Stimulated activated CD4-positive, alpha-beta T cell treated with anti-CD3 and anti-CD28 coated beads, Interleukin-2, amount 100 ng/mL, for 4 hours (primary cell): ENCODE results near the gene CFAP68.
"Not testable (repeated sequence)": the region's sequence is repeated elsewhere in the genome, so short reads cannot be mapped to it uniquely, and the experiment has no call there.

Experiments used
- DNase-seq: peaks from one replicate; pipeline ENCODE4 v3.0.0-alpha.2; 2020; ENCODE audit warnings: low read depth

The CFAP68 gene

DNA sequence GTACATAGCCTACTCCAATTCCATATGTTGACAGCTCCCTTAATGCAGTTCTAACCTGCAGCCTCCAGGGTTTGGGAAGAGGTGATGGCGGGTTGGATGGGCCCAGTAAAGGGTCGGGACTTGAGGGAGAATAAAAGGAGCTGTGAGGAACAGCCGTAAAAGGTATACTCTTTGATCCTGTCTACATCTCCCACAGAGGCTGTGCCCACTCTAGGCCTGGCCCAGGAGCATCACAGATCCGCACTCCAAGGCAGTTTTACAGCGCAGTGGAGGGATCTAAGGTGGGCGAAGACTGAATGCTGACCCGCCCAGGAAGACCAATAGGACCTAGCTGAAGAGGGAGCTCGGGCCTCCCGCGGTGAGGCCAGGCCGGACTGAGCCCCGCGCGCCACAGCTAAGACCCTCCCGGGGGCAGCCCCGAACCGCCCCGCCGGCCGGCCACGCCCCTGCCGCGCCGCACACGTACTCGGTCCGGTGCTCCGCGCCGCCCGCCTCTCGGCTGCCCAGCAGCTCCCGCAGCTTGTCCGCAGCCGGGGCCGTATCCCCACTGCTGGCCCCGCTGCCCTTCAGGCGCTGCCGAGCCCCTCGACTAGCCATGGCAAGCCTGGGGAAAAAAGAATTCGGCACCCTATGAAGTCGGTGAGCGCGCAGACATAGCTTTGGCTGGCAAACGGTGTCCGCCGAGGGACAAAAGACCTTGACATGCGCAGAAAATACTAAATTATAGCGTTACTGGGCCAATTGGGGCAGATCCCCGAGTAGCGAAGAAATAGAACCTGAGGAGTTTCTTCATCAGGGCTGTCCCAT lies 8.3 kb upstream of the CFAP68 start, which contains the start of gene ALG9:
TSS of gene ALG9 (minus strand) at position 696 of the 807 bp plus-strand sequence. CDS start at position 597, 99 bp downstream.
- DNase-seq, result peak; percentile 76

DNA sequence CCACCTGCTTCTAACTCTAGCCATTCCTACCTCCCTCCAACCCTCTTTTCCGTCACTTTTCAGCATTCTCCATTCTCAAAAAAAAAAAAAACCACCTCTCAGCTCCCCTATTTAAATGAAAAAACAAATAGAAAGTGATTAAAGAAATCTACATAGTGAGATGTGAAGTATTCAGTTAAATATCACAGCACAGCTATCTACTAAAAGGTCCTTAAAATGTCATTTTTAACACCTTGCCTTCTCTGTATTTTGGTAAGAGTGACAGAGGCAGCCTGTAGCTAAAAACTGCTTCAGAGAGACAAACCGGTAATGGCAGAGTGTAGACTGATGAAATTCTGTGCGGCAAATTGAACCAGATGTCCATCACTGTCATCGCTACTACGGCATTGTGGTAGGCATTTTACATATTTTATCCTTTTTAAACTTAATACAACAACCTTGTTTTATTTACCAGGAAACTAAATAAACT lies 7.6 kb upstream of the CFAP68 start:
- no peak for DNase-seq

DNA sequence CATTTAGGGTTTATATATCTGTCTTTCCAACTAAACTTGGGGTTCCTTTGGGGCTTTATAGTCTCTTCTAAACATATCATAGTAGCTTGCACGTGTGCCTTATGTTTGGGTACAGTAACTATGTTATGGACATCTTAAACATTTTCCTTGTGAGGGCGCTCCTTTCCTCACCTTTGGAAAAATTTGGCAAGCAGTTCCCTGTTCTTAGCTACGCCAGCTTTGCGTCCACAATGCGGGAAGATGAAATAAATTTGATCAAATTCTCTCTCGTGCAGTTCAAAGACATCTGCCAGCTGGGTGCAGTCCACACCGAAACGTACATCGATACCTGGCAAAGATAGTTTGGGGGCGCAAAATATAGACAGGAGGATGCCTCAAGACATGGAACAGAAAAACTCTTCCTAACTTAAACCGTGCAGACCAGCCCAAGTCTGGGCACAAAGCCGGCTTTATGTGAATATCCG lies 924 bp upstream of the CFAP68 start:
- no peak for DNase-seq

DNA sequence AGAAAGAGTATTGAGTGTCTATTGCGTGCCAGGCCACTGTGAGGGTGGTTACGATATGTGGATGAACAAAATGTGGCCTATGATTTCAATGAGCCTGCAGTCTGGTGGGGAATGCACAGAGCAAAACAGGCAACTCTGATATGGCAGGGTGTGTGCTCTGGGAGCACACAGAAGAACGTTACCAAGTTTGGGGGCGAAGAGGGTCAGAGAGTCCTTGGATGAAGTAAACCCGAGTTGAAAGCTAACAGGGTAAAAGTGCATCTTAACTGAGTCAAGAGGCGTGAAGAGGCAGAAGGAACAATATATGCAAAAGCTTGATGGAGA lies 258 bp downstream of the CFAP68 start:
- DNase-seq, result no peak

DNA sequence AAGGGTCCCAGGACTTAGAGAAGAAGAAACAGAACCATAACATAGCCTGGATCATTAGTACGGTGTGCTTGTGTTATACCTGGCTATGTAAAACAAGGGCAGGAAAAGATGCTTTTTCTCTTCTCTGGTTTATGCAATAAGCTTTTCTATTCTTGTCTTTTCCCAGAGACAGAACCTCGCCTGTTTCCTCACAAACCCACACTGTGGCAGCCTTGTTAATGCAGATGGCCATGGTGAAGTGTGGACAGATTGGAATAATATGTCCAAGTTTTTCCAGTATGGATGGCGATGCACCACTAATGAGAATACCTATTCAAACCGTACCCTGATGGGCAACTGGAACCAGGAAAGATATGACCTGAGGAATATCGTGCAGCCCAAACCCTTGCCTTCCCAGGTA lies 2.9 kb downstream of the CFAP68 start:
- no peak for DNase-seq

DNA sequence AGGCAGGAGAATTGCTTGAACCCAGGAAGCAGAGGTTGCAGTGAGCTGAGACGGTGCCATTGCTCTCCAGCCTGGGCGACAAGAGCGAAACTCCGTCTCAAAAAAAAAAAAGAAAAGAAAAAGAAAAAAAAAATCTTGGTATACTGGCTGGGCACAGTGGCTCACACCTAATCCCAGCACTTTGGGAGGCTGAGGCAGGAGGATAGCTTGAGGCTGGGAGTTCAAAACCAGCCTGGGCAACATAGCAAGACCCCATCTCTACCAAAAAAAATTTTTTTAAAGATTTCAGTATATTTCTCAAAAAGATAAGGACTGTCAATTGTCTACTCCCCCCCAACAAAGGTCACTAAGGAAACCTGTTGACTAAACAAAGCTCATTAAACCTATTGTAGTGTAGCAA lies 5.7 kb downstream of the CFAP68 start:
- not testable (repeated sequence) for DNase-seq

DNA sequence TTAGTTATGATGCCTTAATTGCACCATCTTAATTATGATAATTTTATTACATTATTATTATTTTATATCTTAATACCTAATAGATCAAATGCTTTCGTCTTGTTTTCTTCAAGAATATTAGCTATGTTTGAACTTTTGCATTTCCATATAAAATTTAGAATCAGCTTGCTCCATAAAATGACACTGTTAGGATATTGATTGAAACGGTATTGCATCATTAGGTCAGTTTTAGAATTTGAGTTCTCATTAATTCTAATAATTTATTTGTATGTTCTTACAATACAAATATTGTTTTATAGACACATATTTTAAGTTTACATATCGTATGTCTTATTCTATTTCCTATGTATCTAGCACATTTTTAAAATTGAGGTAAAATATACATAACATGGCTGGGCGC lies 6.7 kb downstream of the CFAP68 start:
- no peak for DNase-seq

DNA sequence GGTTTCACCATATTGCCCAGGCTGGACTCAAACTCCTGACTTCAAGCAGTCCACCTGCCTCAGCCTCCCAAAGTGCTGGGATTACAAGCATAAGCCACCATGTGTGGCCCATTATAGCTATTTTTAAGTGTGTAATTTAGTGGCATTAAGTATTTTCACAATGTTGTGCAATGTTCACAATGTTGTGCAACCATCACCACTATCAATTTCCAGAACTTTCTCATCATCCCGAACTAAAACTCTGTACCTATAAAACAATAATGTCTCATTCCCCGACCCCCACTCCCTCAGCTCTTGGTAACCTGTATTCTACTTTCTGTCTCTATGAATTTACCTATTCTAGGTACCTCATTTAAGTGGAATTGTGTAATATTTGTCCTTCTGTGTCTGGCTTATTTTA lies 7.5 kb downstream of the CFAP68 start:
- no peak for DNase-seq

DNA sequence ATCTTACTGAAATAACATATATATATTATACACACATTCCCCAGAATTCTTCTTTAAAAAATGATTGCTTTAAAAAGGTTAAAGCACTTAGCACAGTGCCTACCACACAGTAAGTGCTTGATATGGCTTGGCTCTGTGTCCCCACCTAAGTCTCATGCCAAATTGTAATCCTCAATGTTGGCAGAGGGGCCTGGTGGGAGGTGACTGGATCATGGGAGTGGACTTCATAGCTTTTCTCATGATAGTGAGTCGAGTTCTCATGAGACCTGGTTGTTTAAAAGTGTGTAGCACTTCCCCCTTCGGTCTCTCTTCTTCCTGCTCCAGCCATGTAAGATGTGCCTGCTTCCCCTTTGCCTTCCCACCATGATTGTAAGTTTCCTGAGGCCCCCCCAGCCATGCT lies 26.1 kb downstream of the CFAP68 start:
- DNase-seq, result no peak

DNA sequence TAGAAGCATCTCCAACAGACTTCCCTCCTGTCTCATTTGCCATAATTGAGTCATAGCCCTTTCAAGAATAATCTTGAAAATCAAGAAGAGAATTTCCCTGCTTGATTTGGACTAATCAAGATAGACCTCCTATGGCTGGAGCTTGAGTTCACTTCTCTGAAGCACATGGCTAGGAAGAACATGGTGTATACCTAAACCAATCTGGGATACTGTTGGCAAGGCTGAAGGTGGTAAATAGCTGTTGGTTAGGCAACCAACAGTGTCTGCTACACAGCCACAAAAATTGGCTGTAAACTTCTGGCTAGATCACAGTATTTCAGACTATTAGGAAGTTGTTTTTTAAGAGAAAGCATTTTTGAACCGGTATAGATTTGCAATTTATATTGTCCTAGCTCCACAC lies 27.3 kb downstream of the CFAP68 start:
- DNase-seq, result no peak

DNA sequence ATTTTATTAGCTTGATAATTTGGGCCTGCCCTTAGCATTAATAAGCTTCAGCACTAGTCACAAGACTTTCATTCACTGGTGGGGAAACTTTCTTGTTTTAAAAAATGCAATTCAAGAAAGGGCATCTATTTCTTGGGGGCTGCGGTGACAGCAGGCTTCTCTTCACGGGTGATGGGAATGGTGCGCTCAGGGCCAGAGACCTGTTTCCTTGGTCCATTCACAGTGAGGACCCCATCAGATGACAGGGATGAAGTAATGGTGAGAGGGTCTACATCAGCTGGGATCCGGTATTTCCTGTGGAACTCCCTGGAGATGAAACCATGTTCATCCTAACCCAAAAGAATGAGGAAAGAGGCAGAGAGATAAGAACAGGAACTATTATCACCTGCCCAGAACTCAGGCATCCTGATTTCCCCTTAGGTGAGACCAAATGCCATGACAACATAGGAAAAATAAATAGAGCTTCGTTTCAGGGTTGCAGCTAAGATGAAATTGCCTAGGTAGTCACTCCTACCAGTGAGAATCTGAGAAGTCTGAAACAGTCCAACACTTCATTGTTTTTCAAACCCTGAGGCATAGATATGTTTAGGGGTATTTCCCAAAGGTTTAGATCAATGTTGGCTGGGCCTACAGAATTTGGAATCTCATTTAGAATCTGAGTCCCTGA lies 29.4 kb downstream of the CFAP68 start:
- no peak for DNase-seq

DNA sequence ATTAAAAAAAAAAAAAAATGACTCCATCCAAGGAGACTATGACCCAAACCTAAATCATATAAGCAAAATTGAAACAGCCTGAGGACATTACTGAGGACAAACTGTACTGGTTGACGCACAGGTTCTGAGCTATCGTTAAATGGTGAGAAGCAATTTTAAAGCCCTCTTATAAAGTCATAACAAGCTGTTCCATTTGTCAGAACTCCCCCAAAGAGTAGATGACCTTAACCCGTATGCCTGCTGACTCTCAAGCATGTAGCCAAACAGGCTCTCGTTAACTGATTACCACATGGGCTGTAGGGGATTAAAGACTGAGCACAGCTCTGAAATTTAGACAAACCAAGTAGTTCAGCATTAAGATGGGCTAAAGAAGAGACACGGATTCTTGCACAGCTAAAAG lies 30.0 kb downstream of the CFAP68 start:
- DNase-seq, result no peak

DNA sequence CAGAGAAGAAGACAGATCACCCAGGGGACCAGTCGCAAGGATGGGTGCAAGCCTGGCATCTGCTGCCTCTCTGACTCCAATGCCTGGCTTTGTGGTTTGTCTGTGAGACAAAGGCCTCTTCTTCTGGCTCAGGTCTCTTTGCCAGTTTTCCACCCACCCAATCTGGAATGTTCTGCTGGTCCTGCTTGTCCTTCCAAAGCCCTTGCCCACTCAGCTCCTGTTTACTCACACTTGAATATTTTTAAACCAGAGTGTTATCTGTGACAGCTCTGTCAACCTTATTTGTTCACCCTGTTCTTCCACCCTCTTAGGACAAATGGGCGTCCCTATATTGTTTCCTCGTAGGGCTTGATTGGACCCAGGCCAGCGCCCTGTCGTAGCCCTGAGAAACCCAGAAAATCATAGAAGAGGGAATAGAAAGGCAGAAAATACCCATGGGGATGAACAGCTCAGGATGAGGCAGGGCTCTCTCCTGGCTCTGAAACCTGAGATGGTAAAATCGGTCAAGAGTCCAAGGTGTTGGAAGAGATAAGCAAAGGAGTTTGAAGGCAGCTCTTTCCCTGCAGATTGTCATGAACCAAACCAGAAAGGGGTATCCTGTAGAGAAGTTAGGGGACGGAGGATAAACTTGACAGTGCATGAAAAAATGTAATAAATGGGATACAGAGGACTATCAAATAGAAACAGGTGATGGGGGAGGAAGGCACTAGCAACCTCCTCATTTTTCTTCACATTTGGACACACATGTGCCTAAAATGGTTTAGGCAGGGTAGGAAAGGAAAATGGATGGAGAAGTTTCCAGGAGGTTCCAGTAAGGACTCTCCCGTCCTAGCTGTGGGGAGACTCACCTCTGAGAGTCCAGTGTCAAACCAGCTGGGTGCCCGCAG lies 31.6 kb downstream of the CFAP68 start:
- DNase-seq, result no peak

DNA sequence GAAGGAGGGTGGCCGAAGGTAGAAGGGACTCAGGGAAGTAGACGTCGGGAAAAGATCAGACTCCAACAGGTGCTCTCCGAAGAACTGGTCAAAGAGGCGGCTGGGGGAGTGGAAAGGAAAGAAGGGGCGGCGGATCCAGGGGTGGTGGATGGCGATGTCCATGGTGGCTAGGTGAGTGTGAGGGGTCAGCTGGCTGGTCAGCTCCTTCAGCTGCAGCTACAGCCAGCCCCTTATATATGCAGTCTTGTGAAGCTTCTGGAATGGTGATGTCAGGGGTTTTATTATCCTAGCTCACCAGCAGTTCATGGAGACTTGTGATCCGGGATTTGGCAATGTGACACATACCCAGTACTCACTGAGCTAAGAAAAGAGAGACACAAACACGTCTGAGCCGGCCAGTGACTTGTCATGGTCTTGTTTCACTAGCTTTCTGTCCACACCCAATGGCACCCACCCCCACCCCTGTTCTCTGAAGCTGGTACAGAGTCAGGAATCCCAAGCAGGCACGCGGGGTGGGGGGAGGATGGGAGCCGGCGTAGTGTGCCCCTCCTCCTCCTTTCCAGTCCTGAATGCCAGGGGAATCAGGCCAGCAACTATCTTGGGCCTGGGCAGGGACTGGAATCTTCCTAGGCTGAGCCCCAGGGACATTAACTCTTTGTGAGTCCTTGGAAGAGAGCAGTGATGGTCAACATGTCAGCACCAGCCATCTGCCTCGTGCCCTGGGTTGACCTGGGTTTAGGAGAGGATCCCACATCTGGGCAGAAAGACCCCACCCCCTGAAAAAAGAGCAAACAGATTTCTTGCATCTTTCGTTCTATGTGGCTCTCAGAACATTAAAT lies 32.4 kb downstream of the CFAP68 start, which contains the start of gene CRYAB:
TSS of gene CRYAB (minus strand) at position 208 of the 839 bp plus-strand sequence. CDS start at position 162, 46 bp downstream.
- no peak for DNase-seq

DNA sequence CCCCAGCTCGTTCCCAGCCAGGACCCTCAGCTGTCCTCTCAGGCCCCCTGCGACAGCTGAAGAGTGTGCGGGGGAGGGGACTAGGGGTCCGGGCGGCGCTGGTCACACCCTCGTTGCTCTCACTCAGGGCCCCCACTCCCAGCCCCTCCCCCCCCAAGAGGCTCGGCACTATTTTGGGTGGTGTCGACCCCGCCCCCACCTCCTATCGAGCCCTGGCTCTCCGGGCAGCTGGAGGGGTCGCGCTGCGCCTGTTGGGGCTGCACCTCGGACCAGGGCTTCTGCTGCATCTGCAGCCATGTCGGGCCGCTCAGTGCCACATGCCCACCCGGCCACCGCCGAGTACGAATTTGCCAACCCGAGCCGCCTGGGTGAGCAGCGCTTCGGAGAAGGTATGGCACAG lies 33.2 kb downstream of the CFAP68 start, which contains the start of gene HSPB2:
TSS of gene HSPB2 (plus strand) at position 200 of the 400 bp plus-strand sequence. CDS start at position 296, 96 bp downstream.
- no peak for DNase-seq

DNA sequence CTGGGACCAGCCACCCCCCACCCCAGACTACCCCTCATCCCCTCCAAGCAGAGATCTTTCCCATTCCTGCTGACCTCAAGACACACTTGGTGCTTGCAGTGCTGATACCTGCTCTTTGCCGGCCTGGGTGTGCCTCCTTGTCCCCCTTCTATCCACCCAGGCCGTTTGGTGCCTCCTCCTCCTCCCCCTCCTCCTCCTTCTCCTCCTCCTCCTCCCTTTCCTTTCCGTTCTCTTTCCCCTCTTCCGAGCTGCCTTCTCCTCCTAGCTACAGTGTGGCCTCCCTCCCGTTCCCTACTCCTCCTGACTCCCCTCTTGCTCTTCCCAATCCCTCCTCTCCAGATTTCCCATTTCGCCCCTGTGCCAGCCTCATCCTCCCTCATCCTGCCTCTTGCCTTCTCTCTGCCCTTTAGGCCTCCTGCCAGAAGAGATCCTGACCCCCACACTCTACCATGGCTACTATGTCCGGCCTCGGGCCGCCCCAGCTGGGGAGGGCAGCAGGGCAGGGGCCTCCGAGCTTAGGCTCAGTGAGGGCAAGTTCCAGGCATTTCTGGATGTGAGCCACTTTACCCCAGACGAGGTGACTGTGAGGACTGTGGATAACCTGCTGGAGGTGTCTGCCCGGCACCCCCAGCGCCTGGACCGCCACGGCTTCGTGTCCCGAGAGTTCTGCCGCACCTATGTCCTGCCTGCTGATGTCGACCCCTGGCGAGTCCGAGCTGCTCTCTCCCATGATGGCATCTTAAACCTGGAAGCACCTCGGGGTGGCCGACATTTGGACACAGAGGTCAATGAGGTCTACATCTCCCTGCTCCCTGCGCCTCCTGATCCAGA lies 33.9 kb downstream of the CFAP68 start:
- DNase-seq, result no peak

DNA sequence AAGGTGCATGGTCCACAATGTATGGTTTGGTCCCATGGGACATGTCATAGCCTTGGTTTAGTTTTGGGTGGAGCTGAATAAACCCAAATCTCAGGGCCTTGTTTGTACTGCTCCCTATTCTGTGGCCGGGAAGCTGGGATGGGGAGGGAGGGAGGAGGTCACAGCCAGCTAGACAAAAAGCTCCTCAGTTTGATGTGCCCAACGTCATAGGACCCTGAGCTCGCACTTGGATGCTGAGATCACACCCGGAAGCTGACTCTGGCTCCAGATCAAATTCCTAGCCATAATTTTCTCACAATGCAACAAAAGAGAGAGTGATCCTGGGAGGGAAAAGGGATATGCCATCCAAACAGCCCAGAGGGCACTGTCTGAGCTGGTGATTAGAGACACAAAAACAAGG lies 34.7 kb downstream of the CFAP68 start:
- DNase-seq, result no peak

DNA sequence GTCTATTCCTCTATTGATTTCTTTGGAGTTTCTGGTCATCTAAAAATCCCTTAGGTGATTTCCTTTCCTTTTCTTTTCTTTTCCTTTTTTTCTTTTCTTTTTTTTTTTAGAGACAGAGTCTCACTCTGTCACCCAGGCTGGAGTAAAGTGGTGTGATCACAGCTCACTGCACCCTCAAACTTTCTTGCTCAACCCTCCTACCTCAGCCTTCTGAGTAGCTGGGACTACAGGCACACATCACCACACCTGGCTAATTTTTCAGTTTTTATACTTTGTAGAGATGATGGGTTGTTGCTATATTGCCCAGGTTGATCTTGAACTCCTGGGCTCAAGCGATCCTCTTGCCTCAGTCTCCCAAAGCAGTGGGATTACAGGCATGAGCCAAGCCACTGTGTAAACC lies 37.4 kb downstream of the CFAP68 start:
- DNase-seq, result no peak

DNA sequence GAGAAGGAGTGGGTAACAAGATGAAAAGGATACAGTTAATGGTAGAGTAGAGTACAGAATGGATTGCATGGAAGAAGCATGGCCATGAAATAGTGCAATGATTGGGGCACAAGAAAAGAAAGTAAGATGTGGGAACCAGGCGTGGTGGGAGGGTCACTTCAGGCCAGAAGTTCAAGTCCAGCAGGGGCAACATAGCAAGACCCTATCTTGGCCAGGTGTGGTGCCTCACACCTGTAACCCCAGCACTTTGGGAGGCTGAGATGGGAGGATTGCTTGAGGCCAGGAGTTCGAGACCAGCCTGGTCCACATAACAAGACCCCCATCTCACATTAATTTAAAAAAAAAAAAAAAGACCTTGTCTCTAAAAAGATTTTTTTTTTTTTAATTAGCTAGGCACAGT lies 38.0 kb downstream of the CFAP68 start:
- DNase-seq, result no peak

DNA sequence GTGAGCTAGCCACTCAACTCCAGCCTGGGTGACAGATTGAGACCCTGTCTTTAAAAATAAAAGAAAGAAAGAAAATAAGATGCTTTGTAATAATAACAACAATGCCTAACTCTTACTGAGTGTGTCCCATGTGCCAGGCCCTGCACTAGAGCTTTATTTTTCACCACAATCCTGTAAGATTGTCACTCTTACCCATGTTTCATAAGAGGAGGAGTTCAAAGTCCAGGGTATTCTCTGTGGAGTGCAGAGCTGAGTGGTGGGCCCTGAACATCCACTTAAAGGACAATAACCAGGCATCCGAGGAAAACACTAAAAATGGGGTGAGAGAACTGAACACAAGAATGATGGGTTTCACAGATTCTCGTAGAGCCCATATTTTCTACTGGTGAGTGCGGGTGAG lies 38.4 kb downstream of the CFAP68 start:
- no peak for DNase-seq
